ES-I3 (cell line): ENCODE results near the gene ZNF181.

Experiments used
- H3K36me3 ChIP-seq: 2 replicates; pipeline ENCODE4 v1.6.1; 2013; ENCODE audit warnings: mild to moderate bottlenecking, low read length, control low read depth, moderate library complexity; ENCODE audit not compliant: insufficient read depth
- H3K4me1 ChIP-seq: 2 replicates; pipeline ENCODE4 v1.6.1; 2013; ENCODE audit warnings: mild to moderate bottlenecking, control low read depth, low read length; ENCODE audit not compliant: insufficient read depth
- H3K9ac ChIP-seq: 2 replicates; pipeline ENCODE4 v1.6.1; 2013; ENCODE audit warnings: low read depth, mild to moderate bottlenecking, low read length, moderate library complexity
- H3K9me3 ChIP-seq: 2 replicates; pipeline ENCODE4 v1.6.1; 2013; ENCODE audit warnings: mild to moderate bottlenecking, low read length, moderate library complexity; ENCODE audit not compliant: control insufficient read depth, insufficient read depth

The ZNF181 gene

DNA sequence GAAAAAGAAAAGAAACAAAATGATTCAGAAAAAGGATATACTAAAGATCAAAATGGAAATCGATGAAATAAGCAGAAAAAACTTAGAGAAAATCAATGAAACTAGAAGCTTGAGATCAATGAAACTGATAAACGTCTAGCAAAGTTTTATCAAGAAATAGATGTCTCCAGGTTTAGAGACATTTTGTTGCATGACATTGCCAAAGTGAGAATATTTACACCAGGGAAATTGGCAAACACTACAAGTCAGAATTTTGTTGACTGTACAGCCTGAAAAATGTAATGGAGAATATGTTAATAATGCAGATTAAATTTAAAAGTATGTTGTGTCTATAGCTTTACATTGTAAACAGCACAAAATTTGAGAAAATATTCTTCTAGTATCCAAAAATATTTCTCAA, 44.3 kb downstream of the ZNF181 start:
- no peak overlapping the region for H3K9ac ChIP-seq
- H3K4me1 ChIP-seq = no peaks in the 10 kb centered on the region
- H3K36me3 ChIP-seq = no peaks in the 10 kb centered on the region
- no peaks in the 10 kb centered on the region; the same call in 1 of the 2 replicates for H3K9me3 ChIP-seq

DNA sequence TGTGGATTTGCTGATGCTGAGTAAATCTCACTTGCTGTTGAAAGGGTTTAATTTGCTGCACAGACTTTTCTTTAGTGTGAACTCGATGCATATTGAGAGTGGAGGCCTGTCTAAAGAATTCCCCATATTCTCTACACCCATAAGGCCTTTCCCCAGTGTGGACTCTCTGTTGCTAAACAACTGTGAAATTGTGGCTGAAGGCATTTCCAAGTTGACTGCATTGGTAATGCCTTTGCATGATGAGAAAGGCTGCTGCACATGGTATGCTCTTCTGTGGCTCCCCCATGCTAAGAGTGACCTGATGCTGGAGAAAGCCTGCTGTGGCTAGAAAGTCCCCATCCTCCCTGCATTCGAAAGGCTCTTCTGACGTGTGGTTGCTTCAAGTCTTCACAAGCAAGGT, 45.6 kb downstream of the ZNF181 start:
- Histone ChIP-seq H3K4me1 (no peaks in the 10 kb centered on the region), H3K9ac (no peak overlapping the region), H3K9me3 (no peaks in the 10 kb centered on the region; the same call in 1 of the 2 replicates), H3K36me3 (no peaks in the 10 kb centered on the region)

DNA sequence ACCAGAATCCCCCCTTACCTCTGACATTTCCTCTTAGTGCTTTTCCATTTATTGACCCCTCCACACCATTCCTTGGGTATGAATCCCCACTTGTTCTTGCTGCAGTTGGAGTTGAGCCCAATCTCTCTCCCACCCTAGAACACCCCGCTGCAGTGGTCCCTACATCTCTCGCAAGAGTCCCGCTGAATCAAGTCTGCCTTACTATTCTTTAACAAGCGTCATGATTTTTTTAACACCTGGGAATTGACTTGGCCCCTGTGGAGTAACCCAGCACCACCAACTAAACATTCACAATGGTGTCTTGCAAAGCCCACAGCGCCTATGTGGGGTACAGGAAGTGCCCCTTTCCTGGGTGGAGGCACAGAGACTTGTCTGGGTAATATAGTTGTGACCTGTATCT, 52.2 kb downstream of the ZNF181 start:
- no peak overlapping the region for H3K9ac ChIP-seq
- H3K36me3 ChIP-seq = no peaks in the 10 kb centered on the region
- H3K4me1 ChIP-seq = no peaks in the 10 kb centered on the region
- no peaks in the 10 kb centered on the region for H3K9me3 ChIP-seq

DNA sequence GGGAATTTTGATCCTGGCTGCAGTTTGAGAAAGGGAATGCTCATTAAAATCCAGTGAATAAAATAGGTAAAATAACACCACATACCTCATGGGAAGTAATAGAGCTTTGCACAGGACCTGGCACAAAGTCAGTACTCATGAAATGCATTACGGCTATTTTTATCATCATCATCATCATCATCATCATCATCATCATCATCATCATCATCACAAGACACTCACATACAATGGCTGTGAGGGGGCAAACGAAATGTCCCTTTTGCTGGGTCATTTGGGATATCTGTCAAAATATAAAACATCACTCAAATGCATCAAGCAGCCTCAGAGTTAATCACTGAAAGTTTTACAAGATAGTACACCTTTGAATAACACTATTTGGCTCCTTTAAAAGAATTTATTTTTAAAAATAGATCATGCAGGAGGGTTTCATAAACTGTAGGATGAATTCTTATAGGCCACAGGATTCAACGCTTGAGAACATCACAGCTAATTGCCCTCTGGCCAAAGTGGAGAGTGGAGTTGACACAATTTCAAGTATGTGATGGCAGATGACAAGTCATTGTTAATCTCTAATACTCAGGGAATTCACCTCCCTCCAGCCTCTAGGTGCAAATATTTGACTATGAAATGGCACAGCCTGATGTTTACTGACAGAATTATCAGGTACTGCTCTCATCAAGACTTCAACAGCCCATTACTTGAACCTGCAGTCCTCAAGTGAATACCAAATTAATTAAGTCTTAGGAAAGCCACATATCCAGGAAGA, 53.2 kb downstream of the ZNF181 start:
- H3K9ac ChIP-seq = no peak overlapping the region
- no peaks in the 10 kb centered on the region for H3K4me1 ChIP-seq
- H3K36me3 ChIP-seq = no peaks in the 10 kb centered on the region
- H3K9me3 ChIP-seq = no peaks in the 10 kb centered on the region

DNA sequence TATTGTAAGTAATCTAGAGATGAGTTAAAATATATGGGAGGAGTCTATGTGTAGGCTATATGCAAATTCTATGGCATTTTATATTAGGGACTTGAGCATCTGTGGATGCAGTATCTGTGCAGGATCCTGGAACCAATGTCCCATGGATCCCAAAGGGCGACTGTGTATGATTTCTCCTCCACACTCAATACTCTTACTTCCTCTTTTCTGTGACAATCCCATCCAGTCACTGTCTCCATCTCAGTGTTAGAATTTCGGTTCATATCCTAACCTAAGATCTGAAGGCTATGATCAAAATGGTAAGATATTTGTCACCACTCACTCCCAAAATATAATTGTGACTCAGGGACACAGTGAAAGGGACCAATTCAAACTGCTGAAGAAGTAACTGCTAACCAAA, 54.0 kb downstream of the ZNF181 start:
- H3K36me3 ChIP-seq = no peaks in the 10 kb centered on the region
- no peaks in the 10 kb centered on the region for H3K9me3 ChIP-seq
- no peak overlapping the region for H3K9ac ChIP-seq
- H3K4me1 ChIP-seq = no peaks in the 10 kb centered on the region

DNA sequence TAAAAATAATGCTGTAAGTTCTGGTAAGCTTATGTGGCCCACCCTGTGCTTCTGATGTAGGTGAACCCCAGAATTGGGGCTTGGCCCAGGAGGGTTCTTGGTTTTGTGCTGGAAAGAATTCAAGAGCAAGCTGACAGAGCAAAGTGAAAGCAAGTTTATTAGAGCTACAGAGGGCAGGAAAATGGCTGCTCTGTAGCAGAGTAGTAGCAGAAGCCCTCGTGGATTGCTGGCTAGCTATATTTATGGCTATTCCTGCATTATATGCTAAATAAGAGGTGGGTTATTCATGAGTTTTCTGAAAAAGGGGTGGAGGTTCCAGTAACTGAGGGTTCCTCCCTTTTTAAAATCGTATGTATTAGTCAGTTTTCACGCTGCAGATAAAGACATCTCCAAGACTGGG, 59.5 kb downstream of the ZNF181 start:
- no peaks in the 10 kb centered on the region for H3K36me3 ChIP-seq
- no peak overlapping the region for H3K9ac ChIP-seq
- no peaks in the 10 kb centered on the region for H3K9me3 ChIP-seq
- no peaks in the 10 kb centered on the region for H3K4me1 ChIP-seq

DNA sequence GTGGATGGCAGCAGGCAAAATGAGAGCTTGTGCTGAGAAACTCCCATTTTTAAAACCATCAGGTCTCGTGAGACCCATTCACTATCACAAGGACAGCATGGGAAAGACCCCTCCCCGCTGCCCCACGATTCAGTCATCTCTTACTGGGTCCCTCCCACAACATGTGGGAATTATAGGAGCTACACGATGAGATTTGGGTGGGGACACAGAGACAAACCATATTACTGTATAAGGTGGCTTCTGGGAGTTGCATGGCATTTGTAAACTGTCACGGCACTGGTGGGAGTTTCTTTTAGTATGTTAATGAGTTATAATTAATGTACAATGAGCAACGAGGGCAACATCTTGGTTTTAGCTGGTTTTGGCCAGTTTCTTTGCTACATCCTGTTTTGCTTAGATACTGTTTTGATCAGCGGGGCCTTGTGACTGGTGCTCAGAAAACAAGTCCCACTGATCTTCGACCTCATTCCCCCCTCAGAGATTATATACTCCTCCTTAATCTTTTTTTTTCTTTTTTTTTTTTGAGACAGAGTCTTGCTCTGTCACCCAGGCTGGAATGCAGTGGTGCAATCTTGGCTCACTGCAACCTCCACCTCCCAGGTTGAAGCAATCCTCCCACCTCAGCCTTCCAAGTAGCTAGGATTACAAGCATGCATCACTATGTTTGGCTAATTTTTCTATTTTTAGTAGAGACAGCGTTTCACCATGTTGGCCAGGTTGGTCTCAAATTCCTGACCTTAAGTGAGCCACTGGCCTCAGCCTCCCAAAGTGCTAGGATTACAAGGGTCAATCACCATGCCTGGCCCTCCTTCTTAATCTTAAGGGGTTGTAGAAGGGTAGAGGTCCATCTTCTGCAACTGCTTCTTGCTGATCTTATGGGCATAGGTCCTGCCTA, 60.3 kb downstream of the ZNF181 start:
- no peak overlapping the region for H3K9ac ChIP-seq

More for the DNA sequence above, 60.3 kb downstream of the ZNF181 start:
- H3K4me1 ChIP-seq = no peaks in the 10 kb centered on the region
- H3K36me3 ChIP-seq = no peaks in the 10 kb centered on the region
- H3K9me3 ChIP-seq = no peaks in the 10 kb centered on the region
